GM23338 (cell line): Measurements from ENCODE around the gene PNPT1. TPM values are rescaled to one million over a fixed set of nuclear protein-coding genes. Genes with fewer than 3 reads are reported as not detected.

ENCODE experiments used
- ATAC-seq: fragments of 200-7000 bp; cut with Tn5 transposase; 3 replicates; pipeline ENCODE4 v1.9.1; 2020
- DNase-seq: peaks from one replicate; pipeline ENCODE4 v3.0.0-alpha.2; 2015; ENCODE audit warnings: low spot score
- H2AFZ ChIP-seq: fragments of 200-600 bp; sonication (generic); 2 replicates; pipeline ENCODE4 v1.8.0; 2016; ENCODE audit warnings: antibody characterized with exemption, mild to moderate bottlenecking, moderate library complexity
- H3F3A ChIP-seq: fragments of 200-600 bp; sonication (generic); replicated peaks from 2 replicates; pipeline ENCODE4 v1.8.0; 2017; ENCODE audit warnings: antibody characterized with exemption, mixed run types, low read depth
- H3K27ac ChIP-seq: fragments of 200-600 bp; sonication (generic); 2 replicates; pipeline ENCODE4 v1.6.1; 2016; ENCODE audit warnings: low read depth
- H3K27me3 ChIP-seq: fragments of 200-600 bp; sonication (generic); 2 replicates; pipeline ENCODE4 v1.8.0; 2016; ENCODE audit warnings: mild to moderate bottlenecking, mixed run types, moderate library complexity; ENCODE audit not compliant: insufficient read depth
- H3K36me3 ChIP-seq: fragments of 200-600 bp; sonication (generic); 2 replicates; pipeline ENCODE4 v1.8.0; 2016; ENCODE audit warnings: mild to moderate bottlenecking; ENCODE audit not compliant: insufficient read depth
- H3K4me1 ChIP-seq: fragments of 200-600 bp; sonication (generic); 2 replicates; pipeline ENCODE4 v1.8.0; 2016; ENCODE audit warnings: mild to moderate bottlenecking, moderate library complexity; ENCODE audit not compliant: insufficient read depth
- H3K4me2 ChIP-seq: fragments of 200-600 bp; sonication (generic); 2 replicates; pipeline ENCODE4 v1.7.1; 2017; ENCODE audit warnings: mixed run types
- H3K4me3 ChIP-seq: fragments of 200-600 bp; sonication (generic); 2 replicates; pipeline ENCODE4 v1.6.1; 2016; ENCODE audit warnings: mixed run types
- H3K79me2 ChIP-seq: fragments of 200-600 bp; sonication (generic); replicated peaks from 2 replicates; pipeline ENCODE4 v1.8.0; 2017; ENCODE audit warnings: mild to moderate bottlenecking; ENCODE audit not compliant: insufficient read depth
- H3K9me2 ChIP-seq: fragments of 200-600 bp; sonication (generic); 2 replicates; pipeline ENCODE4 v1.8.0; 2017; ENCODE audit not compliant: insufficient read depth
- H4K20me1 ChIP-seq: fragments of 200-600 bp; sonication (generic); replicated peaks from 2 replicates; pipeline ENCODE4 v1.8.0; 2017; ENCODE audit warnings: mild to moderate bottlenecking; ENCODE audit not compliant: insufficient read depth
- H3K27ac Mint-ChIP-seq: 2 replicates; pipeline ENCODE4 v1.8.0; 2020; ENCODE audit warnings: inconsistent platforms, mild to moderate bottlenecking, moderate library complexity, mixed read lengths
- H3K27me3 Mint-ChIP-seq: 3 replicates; pipeline ENCODE4 v1.8.0; 2022; ENCODE audit warnings: low read depth, mild to moderate bottlenecking, moderate library complexity, mixed read lengths, inconsistent platforms; ENCODE audit not compliant: insufficient read depth, poor library complexity
- H3K36me3 Mint-ChIP-seq: 3 replicates; pipeline ENCODE4 v1.8.0; 2021; ENCODE audit warnings: low read depth, mild to moderate bottlenecking, inconsistent platforms, moderate library complexity, mixed read lengths
- H3K4me1 Mint-ChIP-seq: 3 replicates; pipeline ENCODE4 v1.8.0; 2020; ENCODE audit warnings: mild to moderate bottlenecking, inconsistent platforms, mixed read lengths
- H3K4me3 Mint-ChIP-seq: 3 replicates; pipeline ENCODE4 v1.8.0; 2021; ENCODE audit warnings: moderate library complexity, mild to moderate bottlenecking, inconsistent platforms, mixed read lengths
- H3K9me3 Mint-ChIP-seq: 3 replicates; pipeline ENCODE4 v1.8.0; 2020; ENCODE audit warnings: moderate library complexity, mild to moderate bottlenecking, inconsistent platforms, mixed read lengths
- CREB1 ChIP-seq: fragments of 250-450 bp; sonication (Bioruptor Pico); IDR thresholded peaks from 2 replicates; pipeline ENCODE4 v1.5.0; 2020; ENCODE audit warnings: low read depth, mild to moderate bottlenecking, moderate library complexity
- EZH2 ChIP-seq: fragments of 200-600 bp; sonication (generic); IDR thresholded peaks from one replicate; pipeline ENCODE4 v1.8.0; 2017; ENCODE audit warnings: antibody characterized with exemption, mild to moderate bottlenecking, low read depth; ENCODE audit not compliant: unreplicated experiment
- EZH2phosphoT487 ChIP-seq: fragments of 200-600 bp; sonication (generic); IDR thresholded peaks from one replicate; pipeline ENCODE4 v1.8.1; 2018; ENCODE audit warnings: antibody characterized with exemption; ENCODE audit not compliant: unreplicated experiment
- JUNB ChIP-seq: IDR thresholded peaks from one replicate; pipeline ENCODE4 v1.6.1; 2016; ENCODE audit warnings: antibody characterized with exemption; ENCODE audit not compliant: unreplicated experiment
- NANOG ChIP-seq: IDR thresholded peaks from 2 replicates; pipeline ENCODE4 v1.6.1; 2016; ENCODE audit warnings: antibody characterized with exemption, borderline replicate concordance
- POLR2AphosphoS5 ChIP-seq: IDR thresholded peaks from 2 replicates; pipeline ENCODE4 v1.6.1; 2016; ENCODE audit warnings: antibody characterized with exemption, low read depth
- STAT1 ChIP-seq: IDR thresholded peaks from one replicate; pipeline ENCODE4 v1.6.1; 2016; ENCODE audit warnings: antibody characterized with exemption; ENCODE audit not compliant: unreplicated experiment
- ZNF114 ChIP-seq: fragments of 250-450 bp; sonication (Bioruptor Pico); IDR thresholded peaks from 2 replicates; pipeline ENCODE4 v1.5.0; 2020; ENCODE audit warnings: mild to moderate bottlenecking, moderate library complexity
- ZNF331 ChIP-seq: fragments of 250-450 bp; sonication (Bioruptor Pico); IDR thresholded peaks from 2 replicates; pipeline ENCODE4 v1.5.0; 2020; ENCODE audit warnings: low read depth, mild to moderate bottlenecking, moderate library complexity
- polyA plus RNA-seq: library from polyadenylated mRNA; unstranded; fragments of >200 nt; fragmentation: Nextera tagmentation; extraction: Ambion mirVana; gene quantifications from 2 replicates; pipeline ENCODE4 v1.2.1, GENCODE V29; 2016
- total RNA-seq: library from RNA; depleted of rRNA; stranded (reverse); fragments of >200 nt; shearing (Covaris generic); gene quantifications from 2 replicates; pipeline ENCODE4 v1.2.3, GENCODE V29; 2014
- TF ChIP-seq, protein P1 (sequence below): IDR thresholded peaks from 2 replicates; pipeline ENCODE4 v1.6.1; 2016; ENCODE audit warnings: antibody characterized with exemption
- TF ChIP-seq, protein P2 (sequence below), 2 experiments: fragments of 200-600 bp in 1 of 2; sonication (generic) in 1 of 2; conservative IDR thresholded peaks; 2 replicates each; pipeline versions ENCODE4 v1.5.1 to v1.6.1; 2016 to 2017; ENCODE audit warnings: antibody characterized with exemption in 2 of 2, low read depth in 2 of 2, mild to moderate bottlenecking in 2 of 2, moderate library complexity in 1 of 2
- TF ChIP-seq, protein P3 (sequence below): fragments of 250-450 bp; sonication (Bioruptor Pico); IDR thresholded peaks from 2 replicates; pipeline ENCODE4 v1.5.0; 2020; ENCODE audit warnings: mild to moderate bottlenecking, moderate library complexity
- TF ChIP-seq, protein P4 (sequence below): IDR thresholded peaks from one replicate; pipeline ENCODE4 v1.6.1; 2018; ENCODE audit warnings: antibody characterized with exemption; ENCODE audit not compliant: unreplicated experiment

The PNPT1 gene
- total and polyA plus RNA-seq, 2 experiments from 2014 or later, result 31.1 to 34.6 TPM

DNA sequence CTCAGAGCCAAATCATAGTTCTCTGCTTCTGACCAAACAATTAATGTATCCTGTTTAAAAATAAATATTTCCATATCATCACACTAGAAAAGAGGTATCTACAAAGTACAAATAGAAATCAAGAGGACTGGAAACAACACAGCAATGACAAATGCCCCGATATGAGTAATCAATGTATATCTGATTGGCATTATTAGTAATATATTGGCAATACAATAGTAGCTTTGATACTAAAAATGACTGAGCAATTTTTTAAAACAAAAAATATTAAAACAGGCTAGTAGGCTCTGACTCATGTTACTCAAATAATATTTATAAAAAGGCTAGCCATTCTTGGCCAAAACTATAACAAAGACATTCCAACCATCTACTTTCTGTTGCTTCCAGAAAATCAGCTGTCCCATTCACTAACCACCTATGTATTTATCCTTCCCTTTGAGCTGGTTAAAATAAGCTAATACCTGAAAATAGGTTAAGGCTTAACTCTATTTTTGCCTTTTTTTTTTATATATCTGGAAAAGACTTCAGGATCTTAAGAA, 89.5 kb downstream of the PNPT1 start:
- H3K27ac Mint-ChIP-seq, result no peak overlapping the region
- Histone ChIP-seq H4K20me1 (0 out of 2 replicates have a peak, but pooled peaks cover 12% of the 10 kb centered on the region), H3K4me1 (no peaks in the 10 kb centered on the region), H3K27me3 (no peaks in the 10 kb centered on the region), H3K9me2 (no peaks in the 10 kb centered on the region), H3K4me2 (no peak overlapping the region), H3K79me2 (peaks cover 71% of the 10 kb centered on the region), H3K36me3 (no peaks in the 10 kb centered on the region), H3K4me3 (no peak overlapping the region), H2AFZ (no peak overlapping the region), H3K27ac (no peak overlapping the region), H3F3A (no peaks in the 10 kb centered on the region)
- H3K4me1 Mint-ChIP-seq, result no peaks in the 10 kb centered on the region; the same call in 1 of the 3 replicates
- no peak overlapping the region for H3K4me3 Mint-ChIP-seq
- TF ChIP-seq, protein P1, sequence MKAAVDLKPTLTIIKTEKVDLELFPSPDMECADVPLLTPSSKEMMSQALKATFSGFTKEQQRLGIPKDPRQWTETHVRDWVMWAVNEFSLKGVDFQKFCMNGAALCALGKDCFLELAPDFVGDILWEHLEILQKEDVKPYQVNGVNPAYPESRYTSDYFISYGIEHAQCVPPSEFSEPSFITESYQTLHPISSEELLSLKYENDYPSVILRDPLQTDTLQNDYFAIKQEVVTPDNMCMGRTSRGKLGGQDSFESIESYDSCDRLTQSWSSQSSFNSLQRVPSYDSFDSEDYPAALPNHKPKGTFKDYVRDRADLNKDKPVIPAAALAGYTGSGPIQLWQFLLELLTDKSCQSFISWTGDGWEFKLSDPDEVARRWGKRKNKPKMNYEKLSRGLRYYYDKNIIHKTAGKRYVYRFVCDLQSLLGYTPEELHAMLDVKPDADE, result no peak
- TF ChIP-seq POLR2AphosphoS5 (no peak), NANOG (no peak), ZNF331 (CRISPR knock-in tag) (no peak), ZNF114 (no peak), STAT1 (no peak), CREB1 (CRISPR knock-in tag) (no peak), EZH2 (no peak), JUNB (no peak), EZH2phosphoT487 (no peak)
- TF ChIP-seq, protein P2, sequence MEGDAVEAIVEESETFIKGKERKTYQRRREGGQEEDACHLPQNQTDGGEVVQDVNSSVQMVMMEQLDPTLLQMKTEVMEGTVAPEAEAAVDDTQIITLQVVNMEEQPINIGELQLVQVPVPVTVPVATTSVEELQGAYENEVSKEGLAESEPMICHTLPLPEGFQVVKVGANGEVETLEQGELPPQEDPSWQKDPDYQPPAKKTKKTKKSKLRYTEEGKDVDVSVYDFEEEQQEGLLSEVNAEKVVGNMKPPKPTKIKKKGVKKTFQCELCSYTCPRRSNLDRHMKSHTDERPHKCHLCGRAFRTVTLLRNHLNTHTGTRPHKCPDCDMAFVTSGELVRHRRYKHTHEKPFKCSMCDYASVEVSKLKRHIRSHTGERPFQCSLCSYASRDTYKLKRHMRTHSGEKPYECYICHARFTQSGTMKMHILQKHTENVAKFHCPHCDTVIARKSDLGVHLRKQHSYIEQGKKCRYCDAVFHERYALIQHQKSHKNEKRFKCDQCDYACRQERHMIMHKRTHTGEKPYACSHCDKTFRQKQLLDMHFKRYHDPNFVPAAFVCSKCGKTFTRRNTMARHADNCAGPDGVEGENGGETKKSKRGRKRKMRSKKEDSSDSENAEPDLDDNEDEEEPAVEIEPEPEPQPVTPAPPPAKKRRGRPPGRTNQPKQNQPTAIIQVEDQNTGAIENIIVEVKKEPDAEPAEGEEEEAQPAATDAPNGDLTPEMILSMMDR (conservative IDR thresholded peaks at IDR 0.05; ENCODE audit: low read depth in 2 of 2), result no peak
- TF ChIP-seq, protein P3, sequence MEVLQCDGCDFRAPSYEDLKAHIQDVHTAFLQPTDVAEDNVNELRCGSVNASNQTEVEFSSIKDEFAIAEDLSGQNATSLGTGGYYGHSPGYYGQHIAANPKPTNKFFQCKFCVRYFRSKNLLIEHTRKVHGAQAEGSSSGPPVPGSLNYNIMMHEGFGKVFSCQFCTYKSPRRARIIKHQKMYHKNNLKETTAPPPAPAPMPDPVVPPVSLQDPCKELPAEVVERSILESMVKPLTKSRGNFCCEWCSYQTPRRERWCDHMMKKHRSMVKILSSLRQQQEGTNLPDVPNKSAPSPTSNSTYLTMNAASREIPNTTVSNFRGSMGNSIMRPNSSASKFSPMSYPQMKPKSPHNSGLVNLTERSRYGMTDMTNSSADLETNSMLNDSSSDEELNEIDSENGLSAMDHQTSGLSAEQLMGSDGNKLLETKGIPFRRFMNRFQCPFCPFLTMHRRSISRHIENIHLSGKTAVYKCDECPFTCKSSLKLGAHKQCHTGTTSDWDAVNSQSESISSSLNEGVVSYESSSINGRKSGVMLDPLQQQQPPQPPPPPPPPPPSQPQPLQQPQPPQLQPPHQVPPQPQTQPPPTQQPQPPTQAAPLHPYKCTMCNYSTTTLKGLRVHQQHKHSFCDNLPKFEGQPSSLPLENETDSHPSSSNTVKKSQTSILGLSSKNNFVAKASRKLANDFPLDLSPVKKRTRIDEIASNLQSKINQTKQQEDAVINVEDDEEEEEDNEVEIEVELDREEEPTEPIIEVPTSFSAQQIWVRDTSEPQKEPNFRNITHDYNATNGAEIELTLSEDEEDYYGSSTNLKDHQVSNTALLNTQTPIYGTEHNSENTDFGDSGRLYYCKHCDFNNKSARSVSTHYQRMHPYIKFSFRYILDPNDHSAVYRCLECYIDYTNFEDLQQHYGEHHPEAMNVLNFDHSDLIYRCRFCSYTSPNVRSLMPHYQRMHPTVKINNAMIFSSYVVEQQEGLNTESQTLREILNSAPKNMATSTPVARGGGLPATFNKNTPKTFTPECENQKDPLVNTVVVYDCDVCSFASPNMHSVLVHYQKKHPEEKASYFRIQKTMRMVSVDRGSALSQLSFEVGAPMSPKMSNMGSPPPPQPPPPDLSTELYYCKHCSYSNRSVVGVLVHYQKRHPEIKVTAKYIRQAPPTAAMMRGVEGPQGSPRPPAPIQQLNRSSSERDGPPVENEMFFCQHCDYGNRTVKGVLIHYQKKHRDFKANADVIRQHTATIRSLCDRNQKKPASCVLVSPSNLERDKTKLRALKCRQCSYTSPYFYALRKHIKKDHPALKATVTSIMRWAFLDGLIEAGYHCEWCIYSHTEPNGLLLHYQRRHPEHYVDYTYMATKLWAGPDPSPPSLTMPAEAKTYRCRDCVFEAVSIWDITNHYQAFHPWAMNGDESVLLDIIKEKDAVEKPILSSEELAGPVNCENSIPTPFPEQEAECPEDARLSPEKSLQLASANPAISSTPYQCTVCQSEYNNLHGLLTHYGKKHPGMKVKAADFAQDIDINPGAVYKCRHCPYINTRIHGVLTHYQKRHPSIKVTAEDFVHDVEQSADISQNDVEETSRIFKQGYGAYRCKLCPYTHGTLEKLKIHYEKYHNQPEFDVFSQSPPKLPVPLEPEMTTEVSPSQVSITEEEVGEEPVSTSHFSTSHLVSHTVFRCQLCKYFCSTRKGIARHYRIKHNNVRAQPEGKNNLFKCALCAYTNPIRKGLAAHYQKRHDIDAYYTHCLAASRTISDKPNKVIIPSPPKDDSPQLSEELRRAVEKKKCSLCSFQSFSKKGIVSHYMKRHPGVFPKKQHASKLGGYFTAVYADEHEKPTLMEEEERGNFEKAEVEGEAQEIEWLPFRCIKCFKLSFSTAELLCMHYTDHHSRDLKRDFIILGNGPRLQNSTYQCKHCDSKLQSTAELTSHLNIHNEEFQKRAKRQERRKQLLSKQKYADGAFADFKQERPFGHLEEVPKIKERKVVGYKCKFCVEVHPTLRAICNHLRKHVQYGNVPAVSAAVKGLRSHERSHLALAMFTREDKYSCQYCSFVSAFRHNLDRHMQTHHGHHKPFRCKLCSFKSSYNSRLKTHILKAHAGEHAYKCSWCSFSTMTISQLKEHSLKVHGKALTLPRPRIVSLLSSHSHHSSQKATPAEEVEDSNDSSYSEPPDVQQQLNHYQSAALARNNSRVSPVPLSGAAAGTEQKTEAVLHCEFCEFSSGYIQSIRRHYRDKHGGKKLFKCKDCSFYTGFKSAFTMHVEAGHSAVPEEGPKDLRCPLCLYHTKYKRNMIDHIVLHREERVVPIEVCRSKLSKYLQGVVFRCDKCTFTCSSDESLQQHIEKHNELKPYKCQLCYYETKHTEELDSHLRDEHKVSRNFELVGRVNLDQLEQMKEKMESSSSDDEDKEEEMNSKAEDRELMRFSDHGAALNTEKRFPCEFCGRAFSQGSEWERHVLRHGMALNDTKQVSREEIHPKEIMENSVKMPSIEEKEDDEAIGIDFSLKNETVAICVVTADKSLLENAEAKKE (CRISPR knock-in tag), result no peak
- TF ChIP-seq, protein P4, sequence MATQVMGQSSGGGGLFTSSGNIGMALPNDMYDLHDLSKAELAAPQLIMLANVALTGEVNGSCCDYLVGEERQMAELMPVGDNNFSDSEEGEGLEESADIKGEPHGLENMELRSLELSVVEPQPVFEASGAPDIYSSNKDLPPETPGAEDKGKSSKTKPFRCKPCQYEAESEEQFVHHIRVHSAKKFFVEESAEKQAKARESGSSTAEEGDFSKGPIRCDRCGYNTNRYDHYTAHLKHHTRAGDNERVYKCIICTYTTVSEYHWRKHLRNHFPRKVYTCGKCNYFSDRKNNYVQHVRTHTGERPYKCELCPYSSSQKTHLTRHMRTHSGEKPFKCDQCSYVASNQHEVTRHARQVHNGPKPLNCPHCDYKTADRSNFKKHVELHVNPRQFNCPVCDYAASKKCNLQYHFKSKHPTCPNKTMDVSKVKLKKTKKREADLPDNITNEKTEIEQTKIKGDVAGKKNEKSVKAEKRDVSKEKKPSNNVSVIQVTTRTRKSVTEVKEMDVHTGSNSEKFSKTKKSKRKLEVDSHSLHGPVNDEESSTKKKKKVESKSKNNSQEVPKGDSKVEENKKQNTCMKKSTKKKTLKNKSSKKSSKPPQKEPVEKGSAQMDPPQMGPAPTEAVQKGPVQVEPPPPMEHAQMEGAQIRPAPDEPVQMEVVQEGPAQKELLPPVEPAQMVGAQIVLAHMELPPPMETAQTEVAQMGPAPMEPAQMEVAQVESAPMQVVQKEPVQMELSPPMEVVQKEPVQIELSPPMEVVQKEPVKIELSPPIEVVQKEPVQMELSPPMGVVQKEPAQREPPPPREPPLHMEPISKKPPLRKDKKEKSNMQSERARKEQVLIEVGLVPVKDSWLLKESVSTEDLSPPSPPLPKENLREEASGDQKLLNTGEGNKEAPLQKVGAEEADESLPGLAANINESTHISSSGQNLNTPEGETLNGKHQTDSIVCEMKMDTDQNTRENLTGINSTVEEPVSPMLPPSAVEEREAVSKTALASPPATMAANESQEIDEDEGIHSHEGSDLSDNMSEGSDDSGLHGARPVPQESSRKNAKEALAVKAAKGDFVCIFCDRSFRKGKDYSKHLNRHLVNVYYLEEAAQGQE, result no peak
- peaks cover 12% of the 10 kb centered on the region; the same call in 2 of the 3 replicates for H3K36me3 Mint-ChIP-seq
- no peaks in the 10 kb centered on the region for H3K9me3 Mint-ChIP-seq
- no peaks in the 10 kb centered on the region for H3K27me3 Mint-ChIP-seq
- ATAC-seq, result no peak
- DNase-seq, result no peak
